ENCODE measurements around the gene ALAD. TPM values are rescaled to one million over a fixed set of nuclear protein-coding genes. Genes with fewer than 3 reads are reported as not detected.

ALAD gene
- total and polyA plus RNA-seq, 4 donors: 40.2 to 258 (median 74.2) TPM

DNA sequence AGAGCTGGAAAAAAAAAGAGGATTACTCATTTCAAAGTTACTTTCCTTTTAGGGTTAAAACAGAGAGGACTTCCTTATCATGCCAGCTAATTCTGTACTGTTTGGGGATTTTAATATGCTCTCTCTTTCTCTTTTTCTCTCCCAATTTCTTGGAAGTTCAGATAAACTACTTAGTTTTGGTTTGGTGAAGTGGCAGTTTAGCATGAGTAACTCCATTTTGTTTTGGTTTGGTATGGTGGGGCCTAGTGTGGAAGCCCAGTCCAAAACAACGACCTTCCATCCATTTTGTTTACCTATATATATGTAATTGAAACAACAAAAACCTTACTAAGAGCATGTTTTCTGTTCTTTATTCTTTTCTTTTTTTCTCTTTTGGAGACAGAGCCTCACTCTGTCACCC lies 55.4 kb downstream of the ALAD start:
- DNase-seq (ENCODE audit: low spot score): no peak
- WGBS: 77% methylated on average over 1 of the region's 1 CpG
- H3K27me3 ChIP-seq (ENCODE audit: control insufficient read depth in 4 of 4, insufficient read depth in 4 of 4, low read length in 3 of 4): no peaks in the 10 kb centered on the region

DNA sequence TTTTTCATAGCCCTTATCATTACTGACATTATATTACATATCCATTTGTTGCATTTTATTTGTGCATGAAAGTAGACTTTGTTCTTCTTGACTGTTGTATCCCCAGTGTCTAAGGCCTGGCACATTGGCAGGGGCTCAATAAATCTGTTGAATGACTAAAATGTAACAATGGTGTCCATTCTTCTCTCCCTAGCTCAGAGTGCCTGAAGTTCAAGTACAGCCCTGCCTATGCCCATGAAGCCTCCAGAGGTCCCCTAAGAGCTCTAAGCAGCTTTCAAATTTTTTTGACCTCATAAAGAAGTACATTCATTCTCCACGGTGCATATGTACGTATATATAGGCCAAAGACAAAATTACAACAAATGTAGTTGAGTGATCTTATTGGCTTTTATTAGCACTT lies 55.9 kb downstream of the ALAD start:
- H3K27ac ChIP-seq (ENCODE audit: low read depth in 1 of 2, low read length in 2 of 2): no peak overlapping the region
- no peak overlapping the region for H3K4me3 ChIP-seq (ENCODE audit: low read depth in 1 of 3, low read length in 3 of 3)
- WGBS: 84% methylated on average over 2 of the region's 2 CpGs
- no peaks in the 10 kb centered on the region for H3K36me3 ChIP-seq (ENCODE audit: control insufficient read depth in 4 of 4, insufficient read depth in 3 of 4, low read depth in 1 of 4, low read length in 3 of 4)
- peaks cover 8 to 17% (median 14%) of the 10 kb centered on the region in 4 donors for H3K4me1 ChIP-seq (ENCODE audit: control insufficient read depth in 4 of 4, insufficient read depth in 4 of 4, low read length in 3 of 4)
- no peaks in the 10 kb centered on the region for H3K27me3 ChIP-seq (ENCODE audit: control insufficient read depth in 4 of 4, insufficient read depth in 4 of 4, low read length in 3 of 4)
- no peak for DNase-seq (ENCODE audit: low spot score)
- H3K9ac ChIP-seq (ENCODE audit: low read depth in 1 of 2, low read length in 2 of 2): no peak overlapping the region
- no peak for TF ChIP-seq JUND (IDR thresholded peaks at IDR 0.05)
- TF ChIP-seq, protein P1, sequence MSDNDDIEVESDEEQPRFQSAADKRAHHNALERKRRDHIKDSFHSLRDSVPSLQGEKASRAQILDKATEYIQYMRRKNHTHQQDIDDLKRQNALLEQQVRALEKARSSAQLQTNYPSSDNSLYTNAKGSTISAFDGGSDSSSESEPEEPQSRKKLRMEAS (IDR thresholded peaks at IDR 0.05): no peak
- TF ChIP-seq FOXA1 (IDR thresholded peaks at IDR 0.05): no peak
- TF ChIP-seq HNF4A (conservative IDR thresholded peaks at IDR 0.05): no peak
- TF ChIP-seq YY1 (IDR thresholded peaks at IDR 0.05): no peak
- no peak for TF ChIP-seq HNF4G (IDR thresholded peaks at IDR 0.05)
- TF ChIP-seq, protein P2, sequence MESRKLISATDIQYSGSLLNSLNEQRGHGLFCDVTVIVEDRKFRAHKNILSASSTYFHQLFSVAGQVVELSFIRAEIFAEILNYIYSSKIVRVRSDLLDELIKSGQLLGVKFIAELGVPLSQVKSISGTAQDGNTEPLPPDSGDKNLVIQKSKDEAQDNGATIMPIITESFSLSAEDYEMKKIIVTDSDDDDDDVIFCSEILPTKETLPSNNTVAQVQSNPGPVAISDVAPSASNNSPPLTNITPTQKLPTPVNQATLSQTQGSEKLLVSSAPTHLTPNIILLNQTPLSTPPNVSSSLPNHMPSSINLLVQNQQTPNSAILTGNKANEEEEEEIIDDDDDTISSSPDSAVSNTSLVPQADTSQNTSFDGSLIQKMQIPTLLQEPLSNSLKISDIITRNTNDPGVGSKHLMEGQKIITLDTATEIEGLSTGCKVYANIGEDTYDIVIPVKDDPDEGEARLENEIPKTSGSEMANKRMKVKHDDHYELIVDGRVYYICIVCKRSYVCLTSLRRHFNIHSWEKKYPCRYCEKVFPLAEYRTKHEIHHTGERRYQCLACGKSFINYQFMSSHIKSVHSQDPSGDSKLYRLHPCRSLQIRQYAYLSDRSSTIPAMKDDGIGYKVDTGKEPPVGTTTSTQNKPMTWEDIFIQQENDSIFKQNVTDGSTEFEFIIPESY (IDR thresholded peaks at IDR 0.05): no peak
- no peak for TF ChIP-seq TAF1 (conservative IDR thresholded peaks at IDR 0.05)
- TF ChIP-seq FOXA2 (IDR thresholded peaks at IDR 0.05): no peak
- TF ChIP-seq EGR1 (IDR thresholded peaks at IDR 0.05; ENCODE audit: low read depth in 2 of 2): no peak
- no peak for TF ChIP-seq GABPA (IDR thresholded peaks at IDR 0.05 in 1 of 2, conservative IDR thresholded peaks at IDR 0.05 in 1 of 2)
- no peak for TF ChIP-seq RXRA (IDR thresholded peaks at IDR 0.05)
- no peak for TF ChIP-seq NR2F2 (IDR thresholded peaks at IDR 0.05)
- TF ChIP-seq, protein P3, sequence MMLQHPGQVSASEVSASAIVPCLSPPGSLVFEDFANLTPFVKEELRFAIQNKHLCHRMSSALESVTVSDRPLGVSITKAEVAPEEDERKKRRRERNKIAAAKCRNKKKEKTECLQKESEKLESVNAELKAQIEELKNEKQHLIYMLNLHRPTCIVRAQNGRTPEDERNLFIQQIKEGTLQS (IDR thresholded peaks at IDR 0.05): no peak
- TF ChIP-seq, protein P4, sequence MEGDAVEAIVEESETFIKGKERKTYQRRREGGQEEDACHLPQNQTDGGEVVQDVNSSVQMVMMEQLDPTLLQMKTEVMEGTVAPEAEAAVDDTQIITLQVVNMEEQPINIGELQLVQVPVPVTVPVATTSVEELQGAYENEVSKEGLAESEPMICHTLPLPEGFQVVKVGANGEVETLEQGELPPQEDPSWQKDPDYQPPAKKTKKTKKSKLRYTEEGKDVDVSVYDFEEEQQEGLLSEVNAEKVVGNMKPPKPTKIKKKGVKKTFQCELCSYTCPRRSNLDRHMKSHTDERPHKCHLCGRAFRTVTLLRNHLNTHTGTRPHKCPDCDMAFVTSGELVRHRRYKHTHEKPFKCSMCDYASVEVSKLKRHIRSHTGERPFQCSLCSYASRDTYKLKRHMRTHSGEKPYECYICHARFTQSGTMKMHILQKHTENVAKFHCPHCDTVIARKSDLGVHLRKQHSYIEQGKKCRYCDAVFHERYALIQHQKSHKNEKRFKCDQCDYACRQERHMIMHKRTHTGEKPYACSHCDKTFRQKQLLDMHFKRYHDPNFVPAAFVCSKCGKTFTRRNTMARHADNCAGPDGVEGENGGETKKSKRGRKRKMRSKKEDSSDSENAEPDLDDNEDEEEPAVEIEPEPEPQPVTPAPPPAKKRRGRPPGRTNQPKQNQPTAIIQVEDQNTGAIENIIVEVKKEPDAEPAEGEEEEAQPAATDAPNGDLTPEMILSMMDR (IDR thresholded peaks at IDR 0.05; ENCODE audit: low read depth, low read length, missing input control): no peak
- TF ChIP-seq, protein P5, sequence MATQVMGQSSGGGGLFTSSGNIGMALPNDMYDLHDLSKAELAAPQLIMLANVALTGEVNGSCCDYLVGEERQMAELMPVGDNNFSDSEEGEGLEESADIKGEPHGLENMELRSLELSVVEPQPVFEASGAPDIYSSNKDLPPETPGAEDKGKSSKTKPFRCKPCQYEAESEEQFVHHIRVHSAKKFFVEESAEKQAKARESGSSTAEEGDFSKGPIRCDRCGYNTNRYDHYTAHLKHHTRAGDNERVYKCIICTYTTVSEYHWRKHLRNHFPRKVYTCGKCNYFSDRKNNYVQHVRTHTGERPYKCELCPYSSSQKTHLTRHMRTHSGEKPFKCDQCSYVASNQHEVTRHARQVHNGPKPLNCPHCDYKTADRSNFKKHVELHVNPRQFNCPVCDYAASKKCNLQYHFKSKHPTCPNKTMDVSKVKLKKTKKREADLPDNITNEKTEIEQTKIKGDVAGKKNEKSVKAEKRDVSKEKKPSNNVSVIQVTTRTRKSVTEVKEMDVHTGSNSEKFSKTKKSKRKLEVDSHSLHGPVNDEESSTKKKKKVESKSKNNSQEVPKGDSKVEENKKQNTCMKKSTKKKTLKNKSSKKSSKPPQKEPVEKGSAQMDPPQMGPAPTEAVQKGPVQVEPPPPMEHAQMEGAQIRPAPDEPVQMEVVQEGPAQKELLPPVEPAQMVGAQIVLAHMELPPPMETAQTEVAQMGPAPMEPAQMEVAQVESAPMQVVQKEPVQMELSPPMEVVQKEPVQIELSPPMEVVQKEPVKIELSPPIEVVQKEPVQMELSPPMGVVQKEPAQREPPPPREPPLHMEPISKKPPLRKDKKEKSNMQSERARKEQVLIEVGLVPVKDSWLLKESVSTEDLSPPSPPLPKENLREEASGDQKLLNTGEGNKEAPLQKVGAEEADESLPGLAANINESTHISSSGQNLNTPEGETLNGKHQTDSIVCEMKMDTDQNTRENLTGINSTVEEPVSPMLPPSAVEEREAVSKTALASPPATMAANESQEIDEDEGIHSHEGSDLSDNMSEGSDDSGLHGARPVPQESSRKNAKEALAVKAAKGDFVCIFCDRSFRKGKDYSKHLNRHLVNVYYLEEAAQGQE (IDR thresholded peaks at IDR 0.05): no peak
- no peak for TF ChIP-seq RAD21 (IDR thresholded peaks at IDR 0.05)
- no peak for TF ChIP-seq SP1 (IDR thresholded peaks at IDR 0.05)
- no peaks in the 10 kb centered on the region for H3K9me3 ChIP-seq (ENCODE audit: control insufficient read depth in 4 of 4, low read length in 3 of 4)

More for the DNA sequence above, 55.4 kb downstream of the ALAD start:
- H3K36me3 ChIP-seq (ENCODE audit: control insufficient read depth in 4 of 4, insufficient read depth in 3 of 4, low read depth in 1 of 4, low read length in 3 of 4): no peaks in the 10 kb centered on the region
- no peak overlapping the region for H3K27ac ChIP-seq (ENCODE audit: low read depth in 1 of 2, low read length in 2 of 2)
- no peaks in the 10 kb centered on the region for H3K9me3 ChIP-seq (ENCODE audit: control insufficient read depth in 4 of 4, low read length in 3 of 4)
- no peak for TF ChIP-seq TAF1 (conservative IDR thresholded peaks at IDR 0.05)
- peaks cover 7 to 14% (median 10%) of the 10 kb centered on the region in 4 donors for H3K4me1 ChIP-seq (ENCODE audit: control insufficient read depth in 4 of 4, insufficient read depth in 4 of 4, low read length in 3 of 4)
- H3K4me3 ChIP-seq (ENCODE audit: low read depth in 1 of 3, low read length in 3 of 3): no peak overlapping the region
- H3K9ac ChIP-seq (ENCODE audit: low read depth in 1 of 2, low read length in 2 of 2): no peak overlapping the region
